Prostate gland (tissue), 2 donors: ENCODE results near the gene ECHS1. TPM values are rescaled to one million over a fixed set of nuclear protein-coding genes. Genes with fewer than 3 reads are reported as not detected.

Source experiments
- DNase-seq: peaks from one replicate; pipeline ENCODE4 v3.0.0-alpha.2; 2019; ENCODE audit warnings: low spot score
- H3K27ac ChIP-seq, 2 donors: fragments of 200-600 bp; sonication (generic); 2 replicates each; pipeline ENCODE4 v1.5.1; 2017 to 2019
- H3K27me3 ChIP-seq: fragments of 200-600 bp; sonication (generic); replicated peaks from 2 replicates; pipeline ENCODE4 v1.5.1; 2019; ENCODE audit not compliant: insufficient read depth
- H3K36me3 ChIP-seq, 2 donors: fragments of 200-600 bp; sonication (generic); 1 replicate in 1 of 2; 2 replicates in 1 of 2; pipeline versions ENCODE4 v1.5.1 to v1.8.1; 2017 to 2019
- H3K4me1 ChIP-seq: fragments of 200-600 bp; sonication (generic); replicated peaks from 2 replicates; pipeline ENCODE4 v1.5.1; 2019
- H3K4me3 ChIP-seq, 2 donors: fragments of 200-600 bp; sonication (generic); 2 replicates each; pipeline ENCODE4 v1.5.1; 2017 to 2019
- H3K9me3 ChIP-seq: fragments of 200-600 bp; sonication (generic); 2 replicates; pipeline ENCODE4 v1.5.1; 2017
- POLR2A ChIP-seq: fragments of 450-650 bp; IDR thresholded peaks from one replicate; pipeline ENCODE4 v1.6.1; 2016; ENCODE audit warnings: antibody characterized with exemption, mild to moderate bottlenecking
- POLR2AphosphoS5 ChIP-seq: sonication (generic); formaldehyde crosslinking; IDR thresholded peaks from one replicate; pipeline ENCODE4 v1.6.1; 2017; ENCODE audit warnings: antibody characterized with exemption
- WGBS: methylation state at CpG from one replicate; pipeline ENCODE4 v1.1.5; 2018; 5-methylcytosine and 5-hydroxymethylcytosine counted together
- intact Hi-C: fragments of 100-400 bp; cut with DNase I; formaldehyde crosslinking; loops from one replicate; pipeline ENCODE4 v1.14.2; 2022
- total RNA-seq, 2 donors: library from RNA; depleted of rRNA; stranded (reverse); fragments of >200 nt; gene quantifications; one replicate each; pipeline ENCODE4 v1.1.0, GENCODE V29; 2016
- TF ChIP-seq, protein P1 (sequence below), 4 experiments: fragments of 200-600 bp in 2 of 4; fragments of 450-650 bp in 2 of 4; sonication (generic) in 2 of 4; IDR thresholded peaks; 1 replicate in 3 of 4; 2 replicates in 1 of 4; pipeline ENCODE4 v1.5.1; 2016 to 2019; ENCODE audit warnings: antibody characterized with exemption in 4 of 4, mild to moderate bottlenecking in 2 of 4, moderate library complexity in 2 of 4

ECHS1 gene
- total RNA-seq, 2 donors from 2014 or later: 112 to 126 TPM

DNA sequence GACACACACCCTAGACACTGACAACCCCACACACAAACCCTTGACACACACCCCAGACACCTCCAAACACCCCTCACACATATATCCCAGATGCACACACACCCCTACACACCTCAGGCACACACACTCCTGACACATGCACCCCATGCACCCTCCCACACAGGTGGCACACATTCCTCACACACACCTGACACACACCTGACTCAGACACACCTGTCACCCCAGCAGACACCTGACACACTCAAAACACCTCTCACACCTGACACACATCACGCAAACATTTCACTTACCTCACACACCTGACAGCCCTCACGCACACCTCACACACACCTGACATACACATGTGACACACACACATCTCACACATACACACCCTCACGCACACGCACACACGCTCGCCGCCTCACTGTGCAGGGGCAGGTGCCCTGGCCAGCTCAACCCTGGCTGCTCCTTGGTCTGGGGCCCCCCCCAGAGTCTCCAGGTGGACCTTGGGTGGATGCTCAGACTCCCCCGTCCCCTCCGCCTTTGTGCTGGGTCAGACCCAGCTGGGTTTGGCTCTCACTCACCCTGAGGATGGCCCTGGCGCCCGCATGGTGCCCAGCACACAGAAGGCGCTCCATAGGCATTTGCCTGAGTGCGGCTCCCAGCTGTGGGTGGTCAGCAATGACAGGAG lies 33.3 kb downstream of the ECHS1 start:
- H3K36me3 ChIP-seq: no peaks in the 10 kb centered on the region
- H3K27me3 ChIP-seq: peaks cover 28% of the 10 kb centered on the region
- intact Hi-C loops: no loop called here
- H3K27ac ChIP-seq: no peak overlapping the region
- WGBS: 86% methylated on average over 13 of the region's 13 CpGs
- no peak for DNase-seq
- no peaks in the 10 kb centered on the region for H3K9me3 ChIP-seq
- no peak overlapping the region for H3K4me3 ChIP-seq
- H3K4me1 ChIP-seq: peaks cover 15% of the 10 kb centered on the region
- no peak for TF ChIP-seq POLR2A
- no peak for TF ChIP-seq POLR2AphosphoS5
- TF ChIP-seq, protein P1, sequence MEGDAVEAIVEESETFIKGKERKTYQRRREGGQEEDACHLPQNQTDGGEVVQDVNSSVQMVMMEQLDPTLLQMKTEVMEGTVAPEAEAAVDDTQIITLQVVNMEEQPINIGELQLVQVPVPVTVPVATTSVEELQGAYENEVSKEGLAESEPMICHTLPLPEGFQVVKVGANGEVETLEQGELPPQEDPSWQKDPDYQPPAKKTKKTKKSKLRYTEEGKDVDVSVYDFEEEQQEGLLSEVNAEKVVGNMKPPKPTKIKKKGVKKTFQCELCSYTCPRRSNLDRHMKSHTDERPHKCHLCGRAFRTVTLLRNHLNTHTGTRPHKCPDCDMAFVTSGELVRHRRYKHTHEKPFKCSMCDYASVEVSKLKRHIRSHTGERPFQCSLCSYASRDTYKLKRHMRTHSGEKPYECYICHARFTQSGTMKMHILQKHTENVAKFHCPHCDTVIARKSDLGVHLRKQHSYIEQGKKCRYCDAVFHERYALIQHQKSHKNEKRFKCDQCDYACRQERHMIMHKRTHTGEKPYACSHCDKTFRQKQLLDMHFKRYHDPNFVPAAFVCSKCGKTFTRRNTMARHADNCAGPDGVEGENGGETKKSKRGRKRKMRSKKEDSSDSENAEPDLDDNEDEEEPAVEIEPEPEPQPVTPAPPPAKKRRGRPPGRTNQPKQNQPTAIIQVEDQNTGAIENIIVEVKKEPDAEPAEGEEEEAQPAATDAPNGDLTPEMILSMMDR (IDR thresholded peaks at IDR 0.05): no peak

DNA sequence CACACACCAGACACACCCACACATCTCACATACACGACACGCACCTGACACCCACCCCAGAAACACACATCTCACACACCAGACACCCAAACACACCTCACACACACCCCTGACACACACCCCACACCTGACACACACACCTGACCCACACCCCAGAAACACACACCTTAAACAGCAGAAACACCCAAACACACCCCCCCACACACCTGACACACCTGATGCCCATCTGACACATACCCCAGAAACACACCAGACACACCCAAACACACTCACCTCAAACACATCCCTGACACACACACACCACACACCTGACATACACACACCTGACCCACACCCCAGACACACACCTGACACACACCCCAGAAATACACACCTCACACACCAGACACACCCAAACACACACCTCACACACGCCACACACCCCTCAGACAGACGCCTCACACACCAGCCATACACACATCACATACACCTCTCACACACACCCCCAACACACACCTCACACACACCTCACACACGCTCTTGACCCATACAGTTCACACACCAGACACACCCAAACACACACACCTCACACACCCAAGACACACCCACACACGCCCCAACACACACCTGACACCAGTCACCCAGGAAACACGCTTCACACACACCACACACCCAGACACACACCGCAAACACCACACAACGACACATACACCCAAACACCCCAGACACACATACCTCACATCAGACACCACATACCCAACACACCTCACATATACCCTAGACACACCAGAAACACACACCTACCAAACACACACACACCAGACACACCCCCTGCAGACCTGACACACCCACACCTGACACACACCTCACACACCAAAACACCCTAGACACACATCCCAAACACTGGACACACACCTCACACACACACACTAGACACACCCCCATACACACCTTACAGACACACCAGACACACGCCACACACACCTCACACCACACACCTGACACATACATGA lies 34.8 kb downstream of the ECHS1 start:
- WGBS: 87% methylated on average over 10 of the region's 10 CpGs
- Histone ChIP-seq H3K36me3 (no peaks in the 10 kb centered on the region), H3K9me3 (no peaks in the 10 kb centered on the region), H3K4me1 (peaks cover 15% of the 10 kb centered on the region), H3K27me3 (peaks cover 28% of the 10 kb centered on the region), H3K4me3 (no peak overlapping the region), H3K27ac (no peak overlapping the region)
- DNase-seq: no peak
- intact Hi-C loops: no loop called here
- TF ChIP-seq POLR2AphosphoS5: no peak
- no peak for TF ChIP-seq POLR2A

DNA sequence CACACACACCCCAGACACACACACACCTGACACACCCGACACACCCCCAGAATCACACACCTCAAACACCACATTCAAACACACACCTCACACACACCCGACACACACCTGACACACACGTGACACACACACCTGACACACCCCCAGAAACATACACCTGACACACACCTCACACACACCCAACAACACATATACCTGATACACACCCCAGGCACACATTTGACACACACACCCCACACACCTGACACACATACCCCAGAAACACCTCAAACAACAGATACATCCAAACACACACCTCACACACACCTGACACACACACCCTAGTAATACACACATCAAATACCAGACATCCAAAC lies 35.8 kb downstream of the ECHS1 start:
- intact Hi-C loops: no loop called here
- TF ChIP-seq POLR2A (no peak), POLR2AphosphoS5 (no peak)
- TF ChIP-seq, protein P1 (IDR thresholded peaks at IDR 0.05): no peak
- Histone ChIP-seq H3K9me3 (no peaks in the 10 kb centered on the region), H3K4me1 (peaks cover 15% of the 10 kb centered on the region), H3K4me3 (no peak overlapping the region), H3K27ac (no peak overlapping the region), H3K36me3 (no peaks in the 10 kb centered on the region), H3K27me3 (peaks cover 24% of the 10 kb centered on the region)
- DNase-seq: no peak
- 84% methylated on average over 3 of the region's 3 CpGs for WGBS

DNA sequence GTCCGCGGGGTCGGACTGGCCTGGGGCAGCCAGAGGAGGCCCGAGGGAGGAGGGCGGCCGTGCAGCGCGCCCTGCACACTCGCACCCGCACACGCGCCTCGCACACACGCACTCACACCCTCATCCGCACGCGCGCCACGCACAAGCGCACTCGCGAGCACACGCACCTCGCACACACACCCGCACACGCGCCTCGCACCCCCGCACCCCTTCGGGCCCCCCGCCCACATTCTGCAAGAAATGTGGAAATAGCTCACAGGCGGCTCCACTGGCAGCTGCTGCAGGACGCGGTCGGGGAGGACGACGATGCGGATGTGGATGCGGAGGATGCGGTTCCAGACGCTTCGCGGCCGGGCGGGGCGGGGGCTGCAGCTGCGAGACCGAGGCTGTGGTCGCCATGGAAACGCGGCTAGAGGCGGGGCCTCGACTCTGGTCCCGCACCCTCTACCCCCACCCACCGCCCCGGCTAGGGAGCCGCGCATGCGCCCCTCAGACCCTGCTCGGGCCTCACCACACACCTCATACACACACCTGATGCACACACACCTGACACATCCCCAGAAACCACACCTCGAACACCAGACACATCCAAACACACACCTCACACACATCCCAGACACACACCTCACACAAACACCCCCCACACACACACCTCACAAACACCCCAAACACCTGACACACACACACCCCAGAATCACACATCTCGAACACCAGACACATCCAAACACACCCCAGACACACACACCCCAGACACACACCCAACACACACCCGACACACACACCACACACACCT lies 36.4 kb downstream of the ECHS1 start, which contains the start of gene CALY:
Gene CALY, minus strand, starts transcription at position 320 of the 793 bp plus-strand sequence. CDS start 7,907 bp downstream, outside the sequence.
- DNase-seq: no peak
- H3K4me3 ChIP-seq: peak within 1 kb of the TSS; percentile 11 to 14

More for the DNA sequence above, 36.4 kb downstream of the ECHS1 start, which contains the start of gene CALY:
- no peak for TF ChIP-seq POLR2A
- TF ChIP-seq, protein P1 (IDR thresholded peaks at IDR 0.05): no peak
- TF ChIP-seq POLR2AphosphoS5: no peak
- WGBS: 11% methylated on average over 39 of the region's 63 CpGs
- H3K36me3 ChIP-seq: no peaks in the 10 kb centered on the region
- H3K27ac ChIP-seq: no peak within 1 kb of the TSS
- peaks cover 15% of the 10 kb centered on the region for H3K4me1 ChIP-seq
- H3K27me3 ChIP-seq: peaks cover 24% of the 10 kb centered on the region
- intact Hi-C loops: no loop called here
- H3K9me3 ChIP-seq: no peaks in the 10 kb centered on the region
